Bronchial epithelial cell (primary cell): Measurements from ENCODE around the gene THEM4. TPM values are rescaled to one million over a fixed set of nuclear protein-coding genes. Genes with fewer than 3 reads are reported as not detected.

Source experiments
- DNase-seq: peaks from one replicate; pipeline ENCODE4 v3.0.0-alpha.2; 2010; ENCODE audit warnings: low read depth
- FAIRE-seq: peaks from 2 replicates; lab custom pipeline; 2011; peaks lifted over from hg19 to GRCh38; lab: Jason Lieb, UNC
- H3K27me3 ChIP-seq: 2 replicates; pipeline ENCODE4 v1.5.1; 2011; ENCODE audit warnings: low read length; ENCODE audit not compliant: control insufficient read depth, insufficient read depth
- H3K36me3 ChIP-seq: 2 replicates; pipeline ENCODE4 v1.5.1; 2011; ENCODE audit warnings: low read length; ENCODE audit not compliant: control insufficient read depth, insufficient read depth
- H3K4me3 ChIP-seq: 2 replicates; pipeline ENCODE4 v1.5.1; 2011; ENCODE audit warnings: mild to moderate bottlenecking, low read depth, low read length, control low read depth
- CTCF ChIP-seq: IDR thresholded peaks from 2 replicates; pipeline ENCODE4 v1.5.1; 2011; ENCODE audit warnings: mild to moderate bottlenecking, moderate library complexity, low read length, control low read depth, inconsistent platforms; ENCODE audit not compliant: insufficient read depth, severe bottlenecking
- total RNA-seq: library from RNA; depleted of rRNA; stranded (reverse); fragments of >200 nt; gene quantifications from 2 replicates; pipeline ENCODE4 v1.2.1, GENCODE V29; 2014

Gene THEM4
- total RNA-seq, 1 donor from 2014 or later: 9.7 TPM

GRCh38 chr1:151862604-151863003 lies 46.7 kb downstream of the THEM4 start:
- no peak for TF ChIP-seq CTCF
- DNase-seq: no peak
- Histone ChIP-seq H3K36me3 (no peaks in the 10 kb centered on the region), H3K27me3 (no peaks in the 10 kb centered on the region), H3K4me3 (no peak overlapping the region)
- FAIRE-seq: peak; percentile 13

- Histone ChIP-seq H3K4me3 (no peak overlapping the region), H3K27me3 (no peaks in the 10 kb centered on the region), H3K36me3 (no peaks in the 10 kb centered on the region)
- no peak for TF ChIP-seq CTCF
- no peak for DNase-seq
- FAIRE-seq: no peak
These were observed 48.7 kb downstream of the THEM4 start for GRCh38 chr1:151860504-151861187.

- no peaks in the 10 kb centered on the region for H3K27me3 ChIP-seq
- DNase-seq: no peak
- FAIRE-seq: no peak
- TF ChIP-seq CTCF: no peak
- H3K4me3 ChIP-seq: no peak overlapping the region
- no peaks in the 10 kb centered on the region for H3K36me3 ChIP-seq
These were observed 49.4 kb downstream of the THEM4 start for GRCh38 chr1:151859891-151860293.

- Histone ChIP-seq H3K36me3 (no peaks in the 10 kb centered on the region), H3K4me3 (no peak overlapping the region), H3K27me3 (no peaks in the 10 kb centered on the region)
- no peak for TF ChIP-seq CTCF
- no peak for FAIRE-seq
- DNase-seq: no peak
These were observed 50.2 kb downstream of the THEM4 start for GRCh38 chr1:151858886-151859665.

GRCh38 chr1:151858030-151858746 lies 51.1 kb downstream of the THEM4 start:
- Histone ChIP-seq H3K27me3 (no peaks in the 10 kb centered on the region), H3K36me3 (no peaks in the 10 kb centered on the region), H3K4me3 (no peak overlapping the region)
- TF ChIP-seq CTCF: no peak
- FAIRE-seq (no peak), DNase-seq (peak; percentile 71)
